ENCODE data around the gene STAT6. TPM values are rescaled to one million over a fixed set of nuclear protein-coding genes. Genes with fewer than 3 reads are reported as not detected.

STAT6 gene
- total RNA-seq, 1 experiment from 2014 or later = 52.3 TPM

GRCh38 chr12:57094208-57095160 is 16.7 kb downstream of the STAT6 start:
- Histone ChIP-seq H3K4me1 (ENCODE audit: control insufficient read depth, insufficient read depth, low read length) (peaks cover 7% of the 10 kb centered on the region), H3K36me3 (ENCODE audit: control insufficient read depth, insufficient read depth, low read length) (peaks cover 1% of the 10 kb centered on the region; the same call in 1 of the 2 replicates), H3K9me3 (ENCODE audit: control insufficient read depth, insufficient read depth, low read depth, low read length) (no peaks in the 10 kb centered on the region), H3K4me3 (ENCODE audit: low read depth in 2 of 2, low read length in 2 of 2) (no peak overlapping the region), H3K27ac (ENCODE audit: low read length) (no peak overlapping the region), H3K27me3 (ENCODE audit: control insufficient read depth, insufficient read depth, low read length) (no peaks in the 10 kb centered on the region)
- in situ Hi-C loops (cut with HindIII; ENCODE audit: low pct_unique_long_range_greater_than_20kb, low sequenced_read_pairs) = no loop called here
- BruUV-seq (replicated peaks) = no TSS peak
- POLR2A ChIA-PET = no interaction called here
- CTCF ChIA-PET = interaction anchor here (0.6 to 1.2 kb wide), 3 partner anchors 9 to 18 kb away, joined by 4 to 7 read pairs (median 4); partner anchors contain the start of gene NEMP1
- ATAC-seq = no peak
- intact Hi-C loops (cut with micrococcal nuclease; ENCODE audit: unreplicated experiment) = no loop called here
- no peak for TF ChIP-seq POLR2AphosphoS5 (IDR thresholded peaks at IDR 0.05; ENCODE audit: low read depth, low read length)
- no peak for TF ChIP-seq REST (IDR thresholded peaks at IDR 0.05; ENCODE audit: insufficient read depth in 1 of 2, low read depth in 2 of 2, low read length in 1 of 2)
- no peak for TF ChIP-seq CTCF (IDR thresholded peaks at IDR 0.05)
- no peak for DNase-seq (ENCODE audit: low read depth, low spot score)

- POLR2A ChIA-PET = no interaction called here
- Histone ChIP-seq H3K27me3 (ENCODE audit: control insufficient read depth, insufficient read depth, low read length) (no peaks in the 10 kb centered on the region), H3K4me3 (ENCODE audit: low read depth in 2 of 2, low read length in 2 of 2) (no peak overlapping the region), H3K36me3 (ENCODE audit: control insufficient read depth, insufficient read depth, low read length) (peaks cover 5% of the 10 kb centered on the region; the same call in 1 of the 2 replicates), H3K4me1 (ENCODE audit: control insufficient read depth, insufficient read depth, low read length) (peaks cover 7% of the 10 kb centered on the region), H3K9me3 (ENCODE audit: control insufficient read depth, insufficient read depth, low read depth, low read length) (no peaks in the 10 kb centered on the region), H3K27ac (ENCODE audit: low read length) (0 out of 2 replicates have a peak overlapping the region, but pooled peaks have one; percentile 29)
- DNase-seq (ENCODE audit: low read depth, low spot score) (no peak), ATAC-seq (no peak)
- TF ChIP-seq SIN3A (IDR thresholded peaks at IDR 0.05; ENCODE audit: borderline replicate concordance, insufficient read depth, low read depth, low read length) (no peak), CTCF (IDR thresholded peaks at IDR 0.05) (peak; percentile 87)
- intact Hi-C loops (cut with micrococcal nuclease; ENCODE audit: unreplicated experiment) (no loop called here), in situ Hi-C loops (cut with HindIII; ENCODE audit: low pct_unique_long_range_greater_than_20kb, low sequenced_read_pairs) (no loop called here)
- BruUV-seq (replicated peaks) = no TSS peak
- CTCF ChIA-PET = interaction anchor here (0.6 to 1.2 kb wide), 3 partner anchors 9 to 19 kb away, joined by 4 to 7 read pairs (median 4); partner anchors contain the start of gene NEMP1
Observed at GRCh38 chr12:57093415-57094207, 17.6 kb downstream of the STAT6 start.

All from Panc1 (cell line).